ENCODE results near the gene ARHGAP42. TPM values are rescaled to one million over a fixed set of nuclear protein-coding genes. Genes with fewer than 3 reads are reported as not detected.

Gene ARHGAP42
- polyA plus RNA-seq, 3 donors: 0.13 TPM; not detected in 2

- no peaks in the 10 kb centered on the region for H3K4me1 Mint-ChIP-seq
- 86% methylated on average over 3 of the region's 4 CpGs for WGBS (ENCODE audit: insufficient coverage)
- H3K9me3 Mint-ChIP-seq: no peaks in the 10 kb centered on the region
- Histone ChIP-seq H3K4me2 (replicated peaks; ENCODE audit: extremely low read depth, low read length, poor library complexity, severe bottlenecking) (no peak overlapping the region), H2AFZ (ENCODE audit: insufficient read depth, low read depth, low read length, poor library complexity, severe bottlenecking) (no peak overlapping the region), H4K20me1 (ENCODE audit: insufficient read depth, low read length) (no peaks in the 10 kb centered on the region), H3K36me3 (replicated peaks in 1 of 2; ENCODE audit: control insufficient read depth in 1 of 2, insufficient read depth in 2 of 2, low read length in 2 of 2) (no peaks in the 10 kb centered on the region), H3K79me2 (ENCODE audit: insufficient read depth, low read length) (no peaks in the 10 kb centered on the region), H3K4me1 (ENCODE audit: control insufficient read depth in 1 of 2, insufficient read depth in 2 of 2, low read length in 2 of 2) (no peaks in the 10 kb centered on the region), H3K4me3 (replicated peaks in 1 of 3; ENCODE audit: low read depth in 2 of 3, low read length in 3 of 3) (no peak overlapping the region), H3K27me3 (ENCODE audit: control insufficient read depth in 2 of 2, insufficient read depth in 2 of 2, low read length in 2 of 2) (no peaks in the 10 kb centered on the region), H3K27ac (ENCODE audit: low read depth in 1 of 2, low read length in 2 of 2) (no peak overlapping the region), H3K9ac (ENCODE audit: insufficient read depth, low read length, poor library complexity, severe bottlenecking) (no peak overlapping the region), H3K9me3 (replicated peaks in 1 of 2; ENCODE audit: control insufficient read depth in 1 of 2, insufficient read depth in 1 of 2, low read length in 2 of 2) (no peaks in the 10 kb centered on the region)
- intact Hi-C loops (cut with micrococcal nuclease): no loop called here
- no peaks in the 10 kb centered on the region for H3K27me3 Mint-ChIP-seq (ENCODE audit: low read depth in 3 of 3)
- no peak for DNase-seq
- H3K4me3 Mint-ChIP-seq: no peak overlapping the region
- no peak overlapping the region for H3K27ac Mint-ChIP-seq
- TF ChIP-seq CTCF (IDR thresholded peaks at IDR 0.05): no peak
- H3K36me3 Mint-ChIP-seq: no peaks in the 10 kb centered on the region
Observed at GRCh38 chr11:100942016-100942415, 254.9 kb downstream of the ARHGAP42 start.

GRCh38 chr11:100948936-100949335, 261.8 kb downstream of the ARHGAP42 start:
- H3K4me3 ChIP-seq (replicated peaks in 1 of 3; ENCODE audit: low read depth in 2 of 3, low read length in 3 of 3): no peak overlapping the region
- no peak for TF ChIP-seq CTCF (IDR thresholded peaks at IDR 0.05)
- no peak overlapping the region for H3K9ac ChIP-seq (ENCODE audit: insufficient read depth, low read length, poor library complexity, severe bottlenecking)
- H3K4me1 ChIP-seq (ENCODE audit: control insufficient read depth in 1 of 2, insufficient read depth in 2 of 2, low read length in 2 of 2): no peaks in the 10 kb centered on the region
- no peak overlapping the region for H3K27ac Mint-ChIP-seq
- no peak overlapping the region for H3K27ac ChIP-seq (ENCODE audit: low read depth in 1 of 2, low read length in 2 of 2)
- H3K4me2 ChIP-seq (replicated peaks; ENCODE audit: extremely low read depth, low read length, poor library complexity, severe bottlenecking): no peak overlapping the region
- H2AFZ ChIP-seq (ENCODE audit: insufficient read depth, low read depth, low read length, poor library complexity, severe bottlenecking): no peak overlapping the region
- H3K4me3 Mint-ChIP-seq: no peak overlapping the region
- H3K4me1 Mint-ChIP-seq: no peaks in the 10 kb centered on the region
- H3K79me2 ChIP-seq (ENCODE audit: insufficient read depth, low read length): no peaks in the 10 kb centered on the region
- H3K36me3 Mint-ChIP-seq: no peaks in the 10 kb centered on the region
- no peak for DNase-seq
- no peaks in the 10 kb centered on the region for H3K27me3 ChIP-seq (ENCODE audit: control insufficient read depth in 2 of 2, insufficient read depth in 2 of 2, low read length in 2 of 2)
- no peaks in the 10 kb centered on the region for H4K20me1 ChIP-seq (ENCODE audit: insufficient read depth, low read length)
- H3K27me3 Mint-ChIP-seq (ENCODE audit: low read depth in 3 of 3): no peaks in the 10 kb centered on the region
- no CpG with 5 or more reads among the region's 2 CpGs for WGBS (ENCODE audit: insufficient coverage)
- intact Hi-C loops (cut with micrococcal nuclease): no loop called here
- H3K36me3 ChIP-seq (replicated peaks in 1 of 2; ENCODE audit: control insufficient read depth in 1 of 2, insufficient read depth in 2 of 2, low read length in 2 of 2): no peaks in the 10 kb centered on the region
- no peaks in the 10 kb centered on the region for H3K9me3 ChIP-seq (replicated peaks in 1 of 2; ENCODE audit: control insufficient read depth in 1 of 2, insufficient read depth in 1 of 2, low read length in 2 of 2)
- H3K9me3 Mint-ChIP-seq: no peaks in the 10 kb centered on the region

Measured in CD14-positive monocyte (primary cell).